ENCODE data around the gene CSNK1A1L.

The CSNK1A1L gene

DNA sequence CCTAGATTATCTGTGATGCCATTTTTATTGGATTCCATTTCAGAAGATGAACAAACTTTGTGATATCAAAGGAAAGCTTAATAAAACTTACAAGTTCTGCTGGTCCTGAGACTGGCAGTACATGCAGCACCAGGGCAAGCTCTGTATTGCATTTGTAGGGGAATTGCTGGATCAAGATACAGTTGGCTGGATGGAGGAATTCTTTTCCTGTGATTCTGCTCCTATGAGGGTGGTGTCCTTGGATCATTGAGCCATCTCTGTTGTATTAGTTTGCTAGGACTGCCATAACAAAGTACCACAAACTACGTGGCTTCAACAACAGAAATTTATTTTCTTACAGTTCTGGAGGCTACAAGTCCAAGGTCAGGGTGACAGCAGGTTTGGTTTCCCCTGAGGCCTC lies 33.9 kb upstream of the CSNK1A1L start:
- DNase-seq (ENCODE audit: low read depth): no peak
- H3K4me3 ChIP-seq (replicated peaks; ENCODE audit: low read depth, low read length): no peak overlapping the region
- TF ChIP-seq, protein P1, sequence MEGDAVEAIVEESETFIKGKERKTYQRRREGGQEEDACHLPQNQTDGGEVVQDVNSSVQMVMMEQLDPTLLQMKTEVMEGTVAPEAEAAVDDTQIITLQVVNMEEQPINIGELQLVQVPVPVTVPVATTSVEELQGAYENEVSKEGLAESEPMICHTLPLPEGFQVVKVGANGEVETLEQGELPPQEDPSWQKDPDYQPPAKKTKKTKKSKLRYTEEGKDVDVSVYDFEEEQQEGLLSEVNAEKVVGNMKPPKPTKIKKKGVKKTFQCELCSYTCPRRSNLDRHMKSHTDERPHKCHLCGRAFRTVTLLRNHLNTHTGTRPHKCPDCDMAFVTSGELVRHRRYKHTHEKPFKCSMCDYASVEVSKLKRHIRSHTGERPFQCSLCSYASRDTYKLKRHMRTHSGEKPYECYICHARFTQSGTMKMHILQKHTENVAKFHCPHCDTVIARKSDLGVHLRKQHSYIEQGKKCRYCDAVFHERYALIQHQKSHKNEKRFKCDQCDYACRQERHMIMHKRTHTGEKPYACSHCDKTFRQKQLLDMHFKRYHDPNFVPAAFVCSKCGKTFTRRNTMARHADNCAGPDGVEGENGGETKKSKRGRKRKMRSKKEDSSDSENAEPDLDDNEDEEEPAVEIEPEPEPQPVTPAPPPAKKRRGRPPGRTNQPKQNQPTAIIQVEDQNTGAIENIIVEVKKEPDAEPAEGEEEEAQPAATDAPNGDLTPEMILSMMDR (IDR thresholded peaks at IDR 0.05; ENCODE audit: low read length, missing control alignments): no peak

DNA sequence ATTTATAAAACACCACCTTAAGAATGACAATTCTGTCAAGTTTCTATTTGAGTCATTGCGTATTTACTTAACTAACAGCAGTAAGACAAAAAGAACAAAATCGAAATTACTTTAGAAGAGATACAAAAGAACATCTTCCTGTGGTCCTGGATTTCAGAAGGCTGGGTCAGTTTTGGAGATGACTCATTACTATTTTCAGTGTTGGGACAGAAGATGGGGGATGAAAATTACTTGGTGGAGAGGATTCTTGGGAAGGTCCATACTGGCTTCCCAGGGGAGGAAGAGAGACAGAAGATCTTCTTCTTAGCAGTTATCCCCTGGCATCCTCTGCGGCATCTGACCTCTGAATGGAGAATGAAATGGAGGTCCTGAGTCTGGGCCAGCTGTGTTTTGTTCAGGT lies 33.5 kb upstream of the CSNK1A1L start:
- TF ChIP-seq, protein P1 (IDR thresholded peaks at IDR 0.05; ENCODE audit: low read length, missing control alignments): no peak

DNA sequence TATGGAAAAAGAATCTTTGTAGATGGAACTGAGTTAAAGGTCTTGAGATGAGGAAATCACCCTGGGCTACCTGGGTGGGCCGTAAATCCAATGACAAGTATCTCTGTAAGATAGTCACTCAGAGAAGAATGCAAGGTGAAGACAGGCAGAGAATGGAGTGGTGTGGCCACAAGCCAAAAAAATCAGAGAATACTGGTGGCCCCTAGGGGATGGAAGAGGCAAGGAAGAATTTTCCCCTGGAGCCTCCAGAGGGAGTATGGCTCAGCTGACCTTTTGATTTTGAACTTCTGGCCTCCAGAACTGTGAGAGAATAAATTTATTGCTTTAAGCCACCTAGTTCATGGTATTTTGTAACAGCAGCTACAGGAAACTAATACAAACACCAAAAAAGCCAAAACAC lies 32.7 kb upstream of the CSNK1A1L start:
- peak; percentile 44 for DNase-seq (ENCODE audit: low read depth)
- TF ChIP-seq, protein P1 (IDR thresholded peaks at IDR 0.05; ENCODE audit: low read length, missing control alignments): peak; percentile 35
- no peak overlapping the region for H3K4me3 ChIP-seq (replicated peaks; ENCODE audit: low read depth, low read length)

More for the DNA sequence above, 33.5 kb upstream of the CSNK1A1L start:
- no peak for DNase-seq (ENCODE audit: low read depth)
- no peak overlapping the region for H3K4me3 ChIP-seq (replicated peaks; ENCODE audit: low read depth, low read length)

DNA sequence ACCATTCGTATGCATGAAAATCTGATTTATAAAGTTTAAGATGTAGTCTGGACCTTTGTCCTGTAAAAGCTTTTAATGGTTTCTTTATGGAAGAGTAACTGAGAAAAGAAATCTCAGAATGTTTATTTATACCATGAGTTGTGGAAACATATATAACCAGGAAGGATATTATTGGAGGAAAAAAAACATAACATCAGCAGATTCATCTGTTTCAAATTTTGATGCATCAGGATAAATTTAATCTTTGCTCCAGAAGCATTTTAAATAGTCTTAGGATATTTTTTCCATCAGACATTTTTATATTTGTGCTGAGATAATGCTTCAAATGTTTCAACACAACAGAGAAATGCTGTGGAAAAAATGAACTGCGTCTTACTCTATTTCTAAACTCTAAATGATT lies 31.2 kb upstream of the CSNK1A1L start:
- DNase-seq (ENCODE audit: low read depth): no peak
- no peak overlapping the region for H3K4me3 ChIP-seq (replicated peaks; ENCODE audit: low read depth, low read length)
- TF ChIP-seq, protein P1 (IDR thresholded peaks at IDR 0.05; ENCODE audit: low read length, missing control alignments): no peak

DNA sequence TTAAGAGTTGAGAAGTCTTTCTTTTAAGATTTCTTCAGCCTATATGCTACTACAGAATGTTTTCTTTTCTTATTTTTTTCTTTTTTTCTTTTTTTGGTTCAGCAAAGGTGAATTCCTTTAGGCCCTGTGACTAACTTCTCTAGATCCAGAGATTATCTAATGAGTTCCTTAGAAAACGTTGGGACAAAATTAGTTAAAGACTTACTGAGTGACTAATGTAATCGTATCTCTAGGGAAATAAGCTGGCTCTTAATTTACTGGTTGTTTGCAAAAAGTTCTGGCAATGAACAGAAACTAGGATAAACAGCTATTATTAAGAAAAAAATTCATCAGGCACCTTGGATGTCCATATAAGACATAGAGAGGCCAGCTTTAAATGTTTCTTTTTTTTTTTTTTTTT lies 30.7 kb upstream of the CSNK1A1L start:
- TF ChIP-seq, protein P1 (IDR thresholded peaks at IDR 0.05; ENCODE audit: low read length, missing control alignments): no peak
- no peak overlapping the region for H3K4me3 ChIP-seq (replicated peaks; ENCODE audit: low read depth, low read length)
- no peak for DNase-seq (ENCODE audit: low read depth)

DNA sequence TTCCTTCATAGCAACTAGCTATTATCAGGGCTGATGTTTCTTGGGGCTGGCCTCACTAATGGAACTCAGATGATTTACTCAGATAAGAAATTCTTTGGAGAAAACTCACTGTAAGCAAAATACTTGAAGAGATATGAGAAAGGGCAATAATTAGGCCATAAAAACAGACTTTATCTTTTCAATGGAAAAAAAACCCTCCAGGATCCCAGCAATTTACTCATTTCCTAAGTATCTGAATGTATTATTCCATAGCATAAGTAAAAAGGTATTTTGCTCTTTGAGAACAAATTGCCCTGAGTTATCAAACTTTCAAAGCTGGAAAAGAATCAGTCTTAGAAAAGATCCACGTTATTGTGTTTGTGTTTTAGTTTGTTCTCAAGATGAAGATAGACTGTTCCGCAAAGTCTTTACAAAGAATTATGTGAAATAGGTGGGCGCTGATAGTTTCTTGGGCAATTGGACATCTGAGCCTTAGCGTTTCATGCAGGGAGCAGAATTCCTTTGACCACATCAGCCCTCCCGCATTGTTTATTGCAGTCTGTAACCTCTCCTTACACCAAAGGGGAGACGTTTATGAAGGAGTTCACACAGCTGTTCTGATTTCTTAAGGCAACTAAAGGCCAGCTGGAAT lies 29.1 kb upstream of the CSNK1A1L start:
- peak; percentile 96 for DNase-seq (ENCODE audit: low read depth)
- TF ChIP-seq, protein P1 (IDR thresholded peaks at IDR 0.05; ENCODE audit: low read length, missing control alignments): no peak
- H3K4me3 ChIP-seq (replicated peaks; ENCODE audit: low read depth, low read length): no peak overlapping the region

DNA sequence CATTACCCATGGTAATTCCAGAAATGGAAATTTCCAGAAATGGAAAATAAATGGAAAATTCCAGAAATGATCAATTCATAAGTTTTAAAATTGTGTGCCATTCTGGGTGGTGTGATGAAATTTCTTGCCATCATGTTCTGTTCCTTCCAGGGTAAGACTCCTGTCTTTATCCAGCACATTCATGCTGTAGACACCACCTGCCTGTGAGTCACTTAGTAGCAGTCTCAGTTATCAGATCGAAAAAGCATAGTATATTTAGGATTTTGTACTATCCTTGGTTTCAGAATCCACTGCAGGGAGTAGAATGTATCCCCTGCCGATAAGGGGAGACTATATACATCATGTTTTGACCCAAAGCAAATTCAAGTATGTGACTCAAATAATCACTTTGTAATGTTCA lies 26.7 kb upstream of the CSNK1A1L start:
- TF ChIP-seq, protein P1 (IDR thresholded peaks at IDR 0.05; ENCODE audit: low read length, missing control alignments): no peak
- H3K4me3 ChIP-seq (replicated peaks; ENCODE audit: low read depth, low read length): no peak overlapping the region
- DNase-seq (ENCODE audit: low read depth): no peak

All from fibroblast of pulmonary artery (primary cell).